ENCODE data around the gene CSF3. TPM values are rescaled to one million over a fixed set of nuclear protein-coding genes. Genes with fewer than 3 reads are reported as not detected.

CSF3 gene
- total RNA-seq, 1 donor from 2014 or later, result 1.2 TPM

DNA sequence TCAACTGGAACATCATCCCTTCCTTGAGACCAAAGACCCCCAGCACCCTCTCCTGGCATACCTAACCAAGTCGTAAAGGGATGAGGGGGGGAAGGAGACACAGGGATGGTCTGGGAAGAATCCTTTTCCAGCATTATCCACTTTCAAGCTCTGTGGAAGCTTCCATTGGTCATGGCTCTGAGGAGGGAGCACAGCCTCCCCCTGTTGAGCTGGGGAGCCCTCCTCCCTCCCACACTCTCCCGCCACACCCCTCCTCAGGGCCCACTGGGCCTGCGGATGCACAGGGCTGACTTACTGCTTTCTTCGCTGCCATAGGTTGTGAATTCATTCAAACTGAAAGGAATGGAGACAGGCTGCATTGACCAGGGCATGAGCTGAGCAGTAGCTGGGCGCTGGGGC lies 12.4 kb downstream of the CSF3 start:
- Histone ChIP-seq H3K36me3 (peaks cover 75% of the 10 kb centered on the region), H3K4me1 (peaks cover 44% of the 10 kb centered on the region), H3K27me3 (no peaks in the 10 kb centered on the region), H3K4me3 (no peak overlapping the region), H3K9me3 (no peaks in the 10 kb centered on the region), H3K27ac (no peak overlapping the region)
- ATAC-seq, result no peak
- intact Hi-C loops (cut with DNase I), result no loop called here
- TF ChIP-seq CTCF (IDR thresholded peaks at IDR 0.05), result no peak
- DNase-seq, result no peak

DNA sequence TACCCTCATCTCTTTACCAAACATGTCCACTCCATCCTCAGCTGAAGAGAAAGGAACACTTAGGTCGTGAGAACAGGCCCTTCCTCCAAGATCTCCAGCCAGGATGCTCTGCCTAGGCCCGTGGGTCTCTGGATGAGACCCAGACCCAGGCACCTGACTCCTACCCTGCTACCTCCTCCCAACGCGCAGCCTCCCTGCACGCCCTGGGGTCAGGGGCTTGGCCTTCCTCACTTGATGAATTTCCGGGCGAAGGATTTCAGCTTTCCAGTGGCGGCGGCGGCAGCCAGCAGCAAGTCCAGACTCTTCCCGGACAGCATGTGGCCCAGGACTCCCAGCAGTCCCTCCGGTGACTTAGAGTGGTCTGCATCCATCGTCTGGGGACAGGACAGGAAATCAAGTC lies 13.4 kb downstream of the CSF3 start:
- H3K36me3 ChIP-seq, result peaks cover 79% of the 10 kb centered on the region
- DNase-seq, result no peak

GRCh38 chr17:40031706-40032105 lies 16.5 kb downstream of the CSF3 start:
- no peak for TF ChIP-seq CTCF (IDR thresholded peaks at IDR 0.05)
- Histone ChIP-seq H3K27me3 (no peaks in the 10 kb centered on the region), H3K27ac (no peak overlapping the region), H3K9me3 (no peaks in the 10 kb centered on the region), H3K36me3 (peaks cover 83% of the 10 kb centered on the region), H3K4me3 (no peak overlapping the region), H3K4me1 (peaks cover 6% of the 10 kb centered on the region)
- ATAC-seq (no peak), DNase-seq (no peak)
- intact Hi-C loops (cut with DNase I), result no loop called here

More for the DNA sequence above, 13.4 kb downstream of the CSF3 start:
- Histone ChIP-seq H3K27ac (no peak overlapping the region), H3K4me1 (peaks cover 34% of the 10 kb centered on the region), H3K27me3 (no peaks in the 10 kb centered on the region), H3K9me3 (no peaks in the 10 kb centered on the region), H3K4me3 (no peak overlapping the region)
- no peak for ATAC-seq
- TF ChIP-seq CTCF (IDR thresholded peaks at IDR 0.05), result no peak
- intact Hi-C loops (cut with DNase I), result no loop called here

DNA sequence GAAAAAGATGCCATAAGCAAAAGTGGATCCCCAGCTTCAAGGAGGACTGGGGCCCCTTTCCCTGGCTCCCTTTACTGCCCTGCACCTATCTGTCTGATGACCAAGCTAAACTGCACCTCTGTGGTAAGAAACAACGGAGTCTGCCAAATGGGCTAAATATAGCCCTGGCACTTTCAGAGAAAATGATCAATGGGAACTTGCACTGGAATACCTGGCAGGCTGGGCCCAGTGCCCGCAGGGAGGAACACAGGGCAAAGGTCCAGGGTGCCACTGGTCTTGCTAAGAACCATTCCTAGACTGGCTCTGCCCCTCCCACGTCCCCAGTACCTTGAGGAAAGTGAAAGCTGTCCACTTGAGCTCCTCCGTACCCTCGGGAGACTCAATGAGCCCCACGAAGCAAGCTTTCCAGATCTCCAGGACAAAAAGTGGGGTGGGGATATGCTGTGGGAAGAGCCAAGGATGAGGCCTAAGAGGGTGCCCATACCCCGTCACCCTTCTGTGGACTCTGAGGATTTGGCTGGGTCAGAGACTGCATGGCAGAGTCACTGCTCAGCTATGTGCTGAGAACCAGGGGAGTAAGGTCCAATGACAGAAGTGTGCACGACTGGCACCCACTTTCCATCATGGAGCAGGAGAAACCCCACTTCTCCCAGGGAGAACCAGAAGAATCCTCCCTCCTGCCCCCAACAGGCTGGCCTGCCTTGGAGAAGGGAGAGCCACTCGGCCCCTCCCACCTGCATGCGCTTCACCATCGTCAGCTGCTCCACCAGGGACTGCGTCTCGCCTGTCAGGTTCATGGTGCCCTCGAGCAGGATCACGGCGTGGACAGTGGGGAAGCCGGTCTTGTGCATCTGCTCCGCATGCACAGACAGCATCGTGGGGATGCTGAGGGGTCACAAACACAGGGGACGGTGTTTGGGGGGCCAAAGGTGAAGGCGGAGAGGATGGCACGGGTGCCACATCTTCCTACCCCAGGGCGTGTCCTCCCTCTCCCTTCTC lies 17.4 kb downstream of the CSF3 start:
- TF ChIP-seq CTCF (IDR thresholded peaks at IDR 0.05), result no peak
- H3K27me3 ChIP-seq, result no peaks in the 10 kb centered on the region
- H3K27ac ChIP-seq, result no peak overlapping the region
- H3K9me3 ChIP-seq, result no peaks in the 10 kb centered on the region
- intact Hi-C loops (cut with DNase I), result no loop called here
- H3K36me3 ChIP-seq, result peaks cover 82% of the 10 kb centered on the region
- no peak overlapping the region for H3K4me3 ChIP-seq
- no peaks in the 10 kb centered on the region for H3K4me1 ChIP-seq
- ATAC-seq (no peak), DNase-seq (no peak)

DNA sequence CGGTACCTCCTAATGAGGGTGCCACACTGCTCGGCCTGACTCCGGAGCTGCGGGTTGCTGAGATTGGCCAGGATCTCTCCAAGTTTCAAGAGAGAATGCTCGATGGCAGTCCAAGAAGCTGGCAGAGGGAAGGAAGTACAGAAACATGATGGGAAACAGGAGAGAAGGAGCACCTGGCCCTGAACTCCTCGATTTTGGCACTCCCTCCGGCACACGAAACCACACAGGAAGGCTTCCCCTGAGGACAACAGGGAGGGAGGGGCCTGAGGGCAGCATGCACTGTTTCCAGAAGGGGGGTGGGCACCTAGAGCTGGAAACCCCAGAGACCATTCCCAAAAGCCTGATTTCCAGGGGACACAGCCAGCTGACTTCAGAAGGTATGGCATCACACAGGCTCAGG lies 18.1 kb downstream of the CSF3 start:
- no peak for TF ChIP-seq CTCF (IDR thresholded peaks at IDR 0.05)
- DNase-seq, result no peak
- H3K36me3 ChIP-seq, result peaks cover 79% of the 10 kb centered on the region
- no peak overlapping the region for H3K4me3 ChIP-seq
- H3K4me1 ChIP-seq, result no peaks in the 10 kb centered on the region
- H3K9me3 ChIP-seq, result no peaks in the 10 kb centered on the region
- H3K27ac ChIP-seq, result no peak overlapping the region
- no peak for ATAC-seq
- no peaks in the 10 kb centered on the region for H3K27me3 ChIP-seq
- intact Hi-C loops (cut with DNase I), result no loop called here

Data from upper lobe of right lung (tissue), 1 donor.